LNCAP (cell line): ENCODE measurements around the gene LYVE1.

ENCODE experiments used
- TF ChIP-seq, protein P1 (sequence below): fragments of 450-650 bp; IDR thresholded peaks from 2 replicates; pipeline ENCODE4 v1.5.1; 2017; ENCODE audit warnings: mild to moderate bottlenecking

The LYVE1 gene, protein sequence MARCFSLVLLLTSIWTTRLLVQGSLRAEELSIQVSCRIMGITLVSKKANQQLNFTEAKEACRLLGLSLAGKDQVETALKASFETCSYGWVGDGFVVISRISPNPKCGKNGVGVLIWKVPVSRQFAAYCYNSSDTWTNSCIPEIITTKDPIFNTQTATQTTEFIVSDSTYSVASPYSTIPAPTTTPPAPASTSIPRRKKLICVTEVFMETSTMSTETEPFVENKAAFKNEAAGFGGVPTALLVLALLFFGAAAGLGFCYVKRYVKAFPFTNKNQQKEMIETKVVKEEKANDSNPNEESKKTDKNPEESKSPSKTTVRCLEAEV

DNA sequence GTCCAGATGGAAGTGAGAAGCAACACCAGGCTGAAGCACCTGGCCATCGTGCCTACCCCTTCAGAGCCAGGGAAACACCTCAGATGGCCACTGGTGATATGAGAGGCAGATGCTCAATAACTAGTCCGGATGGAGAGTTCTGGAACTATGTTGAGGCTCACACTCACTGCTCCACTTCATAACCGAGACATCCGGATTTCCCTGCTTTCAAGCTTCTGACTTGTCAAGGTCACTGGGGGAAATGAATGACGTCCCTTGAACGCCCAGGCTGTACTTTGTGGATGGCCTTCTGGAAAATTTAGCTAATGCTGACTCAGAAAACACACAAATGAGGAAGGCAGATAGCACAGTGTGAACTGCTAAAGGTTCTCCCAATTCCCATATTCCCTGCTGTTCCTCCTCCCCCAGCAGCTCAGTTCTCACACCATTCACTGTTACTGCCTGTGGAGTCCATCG is at the start of gene LYVE1:
TSS of gene LYVE1 (minus strand) at position 180 of the 456 bp plus-strand sequence. CDS start at position 47, 133 bp downstream.
- TF ChIP-seq, protein P1, sequence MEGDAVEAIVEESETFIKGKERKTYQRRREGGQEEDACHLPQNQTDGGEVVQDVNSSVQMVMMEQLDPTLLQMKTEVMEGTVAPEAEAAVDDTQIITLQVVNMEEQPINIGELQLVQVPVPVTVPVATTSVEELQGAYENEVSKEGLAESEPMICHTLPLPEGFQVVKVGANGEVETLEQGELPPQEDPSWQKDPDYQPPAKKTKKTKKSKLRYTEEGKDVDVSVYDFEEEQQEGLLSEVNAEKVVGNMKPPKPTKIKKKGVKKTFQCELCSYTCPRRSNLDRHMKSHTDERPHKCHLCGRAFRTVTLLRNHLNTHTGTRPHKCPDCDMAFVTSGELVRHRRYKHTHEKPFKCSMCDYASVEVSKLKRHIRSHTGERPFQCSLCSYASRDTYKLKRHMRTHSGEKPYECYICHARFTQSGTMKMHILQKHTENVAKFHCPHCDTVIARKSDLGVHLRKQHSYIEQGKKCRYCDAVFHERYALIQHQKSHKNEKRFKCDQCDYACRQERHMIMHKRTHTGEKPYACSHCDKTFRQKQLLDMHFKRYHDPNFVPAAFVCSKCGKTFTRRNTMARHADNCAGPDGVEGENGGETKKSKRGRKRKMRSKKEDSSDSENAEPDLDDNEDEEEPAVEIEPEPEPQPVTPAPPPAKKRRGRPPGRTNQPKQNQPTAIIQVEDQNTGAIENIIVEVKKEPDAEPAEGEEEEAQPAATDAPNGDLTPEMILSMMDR = no peak

DNA sequence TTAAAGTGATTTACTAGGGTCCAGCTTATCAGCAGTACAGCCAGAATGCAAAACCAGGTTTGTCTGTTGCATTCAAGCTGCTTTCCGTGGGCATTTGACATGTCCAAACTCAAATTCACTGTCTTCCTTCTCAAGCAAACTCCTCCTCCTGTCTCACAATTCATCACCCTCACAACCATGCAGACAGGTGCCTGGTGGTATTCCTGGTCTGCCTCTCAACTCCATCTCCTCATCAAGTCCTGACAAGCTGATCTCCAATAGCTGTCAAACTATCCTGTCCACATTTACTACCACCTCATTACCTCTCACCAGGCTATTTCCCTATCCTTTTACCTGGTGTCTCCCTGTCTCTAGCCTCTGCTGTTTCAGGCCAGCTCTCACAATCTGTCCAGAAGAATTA is 49.1 kb upstream of the LYVE1 start:
- TF ChIP-seq, protein P1 = no peak

- TF ChIP-seq, protein P1 = no peak
Observed at GRCh38 chr11:10611979-10612862, 43.8 kb upstream of the LYVE1 start.

DNA sequence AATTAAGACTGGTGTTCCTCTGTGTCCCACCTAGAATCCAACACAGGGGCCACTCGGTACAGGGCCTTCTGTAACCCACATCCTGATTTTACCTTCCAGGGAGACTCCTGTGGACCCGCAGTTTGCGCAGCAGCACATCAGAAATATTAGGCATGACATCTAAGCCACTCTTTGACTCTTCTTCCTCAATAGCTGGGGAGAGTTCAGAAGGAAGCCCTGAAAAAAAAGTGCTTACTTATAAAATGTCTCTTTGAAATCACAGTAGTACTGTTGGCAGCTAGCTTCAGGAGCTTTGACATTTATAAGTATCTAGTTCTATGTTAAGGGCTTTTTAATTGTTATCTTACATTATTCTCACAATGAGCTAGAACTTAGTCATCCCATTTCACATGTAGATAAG is 41.2 kb upstream of the LYVE1 start:
- TF ChIP-seq, protein P1 = no peak

- TF ChIP-seq, protein P1 = no peak
Observed at GRCh38 chr11:10608584-10608983, 40.1 kb upstream of the LYVE1 start.

DNA sequence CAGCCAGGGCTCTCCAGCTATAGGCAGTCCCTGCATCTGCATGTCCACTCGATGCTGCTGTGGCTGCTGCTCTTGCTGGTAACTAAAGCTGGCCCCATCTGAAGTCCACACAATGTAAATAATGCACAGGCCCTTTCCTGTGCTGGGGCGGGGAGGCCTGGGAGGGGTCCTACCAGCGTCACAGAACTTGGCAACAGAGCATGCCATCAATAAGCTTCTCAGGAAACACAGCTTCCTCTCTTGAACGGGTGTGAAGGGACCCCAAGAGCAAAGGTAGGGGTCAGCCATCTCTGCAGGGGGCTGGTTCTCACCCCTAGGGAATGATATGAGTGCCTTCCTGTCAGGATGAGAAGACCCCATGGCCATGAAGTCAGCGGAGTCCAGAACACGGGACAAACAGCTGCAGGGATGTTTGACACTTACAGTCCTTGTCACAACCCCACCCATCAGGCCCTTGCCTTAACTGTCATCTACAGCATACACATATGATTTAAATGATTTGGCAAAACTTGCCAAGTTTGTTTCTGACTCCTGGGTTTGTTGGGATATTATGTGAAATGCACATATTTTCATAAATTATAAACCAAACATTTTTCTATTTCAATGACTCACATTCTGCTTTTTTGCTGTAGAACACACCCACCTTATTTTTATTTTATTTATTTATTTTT is 39.1 kb upstream of the LYVE1 start:
- TF ChIP-seq, protein P1 = no peak

GRCh38 chr11:10606536-10607208 is 38.2 kb upstream of the LYVE1 start:
- TF ChIP-seq, protein P1 = no peak
